GM18526 (cell line): Measurements from ENCODE around the gene FLACC1.

Experiments
- POLR2A ChIP-seq: IDR thresholded peaks from 3 replicates; pipeline ENCODE4 v1.6.1; 2011; ENCODE audit not compliant: insufficient read length; ENCODE audit errors: extremely low read depth

Gene FLACC1

GRCh38 chr2:201361078-201361733, 4.1 kb upstream of the FLACC1 start:
- TF ChIP-seq POLR2A = no peak

GRCh38 chr2:201360256-201360655, 3.1 kb upstream of the FLACC1 start:
- TF ChIP-seq POLR2A = no peak

GRCh38 chr2:201358684-201359083, 1.5 kb upstream of the FLACC1 start:
- no peak for TF ChIP-seq POLR2A

- no peak for TF ChIP-seq POLR2A
Measured at GRCh38 chr2:201353116-201353515, 4.0 kb downstream of the FLACC1 start.

- TF ChIP-seq POLR2A = no peak
Measured at GRCh38 chr2:201350879-201351278, 6.3 kb downstream of the FLACC1 start.

GRCh38 chr2:201349601-201350000, 7.5 kb downstream of the FLACC1 start:
- TF ChIP-seq POLR2A = no peak

- TF ChIP-seq POLR2A = no peak
Measured at GRCh38 chr2:201348758-201349157, 8.4 kb downstream of the FLACC1 start.

- no peak for TF ChIP-seq POLR2A
Measured at GRCh38 chr2:201347138-201347537, 10.0 kb downstream of the FLACC1 start.

GRCh38 chr2:201345625-201346213, 11.4 kb downstream of the FLACC1 start:
- no peak for TF ChIP-seq POLR2A

- TF ChIP-seq POLR2A = no peak
Measured at GRCh38 chr2:201344663-201345366, 12.3 kb downstream of the FLACC1 start.

GRCh38 chr2:201343559-201343958, 13.6 kb downstream of the FLACC1 start:
- no peak for TF ChIP-seq POLR2A

- TF ChIP-seq POLR2A = no peak
Measured at GRCh38 chr2:201342923-201343322, 14.2 kb downstream of the FLACC1 start.

GRCh38 chr2:201329409-201329808, 27.7 kb downstream of the FLACC1 start:
- TF ChIP-seq POLR2A = no peak

- TF ChIP-seq POLR2A = no peak
Measured at GRCh38 chr2:201327678-201328077, 29.5 kb downstream of the FLACC1 start.

GRCh38 chr2:201322772-201323171, 34.4 kb downstream of the FLACC1 start:
- TF ChIP-seq POLR2A = no peak

- TF ChIP-seq POLR2A = no peak
Measured at GRCh38 chr2:201320701-201321100, 36.4 kb downstream of the FLACC1 start.
